Psoas muscle (tissue), 8 donors: ENCODE results near the gene NCKAP5L. TPM values are rescaled to one million over a fixed set of nuclear protein-coding genes. Genes with fewer than 3 reads are reported as not detected.

Source experiments
- ATAC-seq, 4 donors: fragments of 200-7000 bp; cut with Tn5 transposase; one replicate each; pipeline ENCODE4 v1.9.1; 2020; ENCODE audit warnings: moderate library complexity in 3 of 4, mild to moderate bottlenecking in 2 of 4
- DNase-seq, 2 donors: peaks; one replicate each; pipeline ENCODE4 v3.0.0-alpha.2; 2020
- H3K27ac ChIP-seq: fragments of 200-600 bp; one replicate; pipeline ENCODE4 v1.8.0; 2022
- H3K27me3 ChIP-seq, 3 donors: fragments of 200-600 bp in 1 of 3; one replicate each; pipeline versions ENCODE4 v1.6.1 to v1.8.0; 2013 to 2022; ENCODE audit warnings: low read length in 2 of 3, mild to moderate bottlenecking in 2 of 3, moderate library complexity in 1 of 3; ENCODE audit not compliant: insufficient read depth in 3 of 3
- H3K36me3 ChIP-seq, 2 donors: fragments of 200-600 bp in 1 of 2; one replicate each; pipeline versions ENCODE4 v1.6.1 to v1.8.0; 2013 to 2022; ENCODE audit warnings: low read depth in 1 of 2, mild to moderate bottlenecking in 1 of 2, moderate library complexity in 1 of 2; ENCODE audit not compliant: insufficient read depth in 1 of 2
- H3K4me1 ChIP-seq: fragments of 200-600 bp; one replicate; pipeline ENCODE4 v1.8.0; 2022
- H3K4me3 ChIP-seq: fragments of 200-600 bp; one replicate; pipeline ENCODE4 v1.8.0; 2022; ENCODE audit warnings: mild to moderate bottlenecking
- H3K9me3 ChIP-seq: fragments of 200-600 bp; one replicate; pipeline ENCODE4 v1.8.0; 2022
- WGBS, 3 donors: extraction: QIAGEN DNeasy Blood & Tissue Kit; methylation state at CpG; one replicate each; pipeline versions ENCODE4 v1.1.6 to v1.1.7; 2013; 5-methylcytosine and 5-hydroxymethylcytosine counted together
- intact Hi-C, 2 donors: fragments of 100-400 bp; cut with DNase I; formaldehyde crosslinking; loops; one replicate each; pipeline versions ENCODE4 v1.11.0 to v1.14.2; 2022
- polyA plus RNA-seq, 3 donors: library from polyadenylated mRNA; stranded (reverse); fragments of 200-250 nt; gene quantifications; one replicate each; pipeline ENCODE4 v1.2.3, GENCODE V29; 2013
- total RNA-seq, 4 donors: library from RNA; stranded (reverse); fragmentation: NEBNext Ultra II Directional in 2 of 4; extraction: Animal tissue kit (Norgen Biotek cat#: 25700) in 2 of 4; gene quantifications; one replicate each; pipeline versions ENCODE4 v1.2.1 to v1.2.4, GENCODE V29; 2021 to 2023
- TF ChIP-seq, protein P1 (sequence below): fragments of 200-600 bp; IDR thresholded peaks from one replicate; pipeline ENCODE4 v1.8.0; 2022; ENCODE audit warnings: antibody characterized with exemption
- donor health status: healthy with polysubstance abuse.
- donor health status: DM: no; HTN: no; CAD: no; lungs with moderate emphysema.
- donor health status: Bipolar disorder and iron deficiency.
- donor health status: healthy.
- donor health status: DM: yes; HTN: yes; CAD: no.
- donor health status: DM: no; HTN: no; CAD: no.
- donor health status: DM: no; HTN: no; CAD: no.
- donor health status: DM: yes; HTN: yes; CAD: no.

Gene NCKAP5L
- total and polyA plus RNA-seq, 7 donors: 6.8 to 16.5 (median 11.7) TPM

DNA sequence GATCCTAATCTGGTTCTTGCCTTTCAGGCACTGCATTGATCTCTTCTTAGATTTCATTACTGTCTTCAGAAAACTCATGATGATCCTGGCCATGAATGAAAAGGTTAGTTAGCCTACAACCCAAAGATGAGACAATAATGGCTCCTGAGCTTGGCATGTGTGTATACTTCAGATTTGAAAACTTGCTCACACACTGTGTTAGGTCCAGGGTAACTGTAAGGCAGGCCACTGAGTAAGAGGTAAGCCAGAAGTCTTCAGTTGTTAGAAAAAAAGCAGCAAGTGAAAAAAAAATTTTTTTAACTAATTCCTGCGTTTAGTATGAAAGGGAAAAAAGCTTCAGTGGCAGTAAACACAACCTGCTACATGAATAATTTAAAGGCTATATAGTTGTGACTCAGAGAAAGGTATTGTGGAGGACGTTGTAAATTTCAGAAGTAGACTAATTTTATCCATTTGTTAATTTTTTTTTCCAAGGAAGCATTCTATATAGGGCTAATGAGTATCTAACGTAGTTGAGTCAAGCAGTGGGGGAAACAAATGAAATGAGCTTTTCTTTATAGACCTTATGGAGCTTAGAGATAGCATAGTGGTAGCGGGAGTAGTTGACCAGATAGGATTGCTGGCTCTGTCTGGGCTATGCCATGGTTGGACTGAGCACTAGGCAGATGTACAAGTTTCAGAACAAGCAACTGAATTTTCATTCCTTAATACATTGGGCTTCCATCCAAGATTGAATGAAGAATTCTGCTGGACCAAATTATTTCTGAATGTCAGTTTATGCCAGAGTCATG lies 66.3 kb downstream of the NCKAP5L start:
- Histone ChIP-seq H3K27me3 (no peaks in the 10 kb centered on the region), H3K9me3 (no peaks in the 10 kb centered on the region), H3K4me1 (peaks cover 7% of the 10 kb centered on the region), H3K36me3 (peaks cover 27 to 84% of the 10 kb centered on the region in 2 donors), H3K27ac (no peak overlapping the region), H3K4me3 (no peak overlapping the region)
- TF ChIP-seq, protein P1, sequence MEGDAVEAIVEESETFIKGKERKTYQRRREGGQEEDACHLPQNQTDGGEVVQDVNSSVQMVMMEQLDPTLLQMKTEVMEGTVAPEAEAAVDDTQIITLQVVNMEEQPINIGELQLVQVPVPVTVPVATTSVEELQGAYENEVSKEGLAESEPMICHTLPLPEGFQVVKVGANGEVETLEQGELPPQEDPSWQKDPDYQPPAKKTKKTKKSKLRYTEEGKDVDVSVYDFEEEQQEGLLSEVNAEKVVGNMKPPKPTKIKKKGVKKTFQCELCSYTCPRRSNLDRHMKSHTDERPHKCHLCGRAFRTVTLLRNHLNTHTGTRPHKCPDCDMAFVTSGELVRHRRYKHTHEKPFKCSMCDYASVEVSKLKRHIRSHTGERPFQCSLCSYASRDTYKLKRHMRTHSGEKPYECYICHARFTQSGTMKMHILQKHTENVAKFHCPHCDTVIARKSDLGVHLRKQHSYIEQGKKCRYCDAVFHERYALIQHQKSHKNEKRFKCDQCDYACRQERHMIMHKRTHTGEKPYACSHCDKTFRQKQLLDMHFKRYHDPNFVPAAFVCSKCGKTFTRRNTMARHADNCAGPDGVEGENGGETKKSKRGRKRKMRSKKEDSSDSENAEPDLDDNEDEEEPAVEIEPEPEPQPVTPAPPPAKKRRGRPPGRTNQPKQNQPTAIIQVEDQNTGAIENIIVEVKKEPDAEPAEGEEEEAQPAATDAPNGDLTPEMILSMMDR: no peak
- intact Hi-C loops: no loop called here
- 82 to 87% (median 87%) methylated on average over 4 of the region's 4 CpGs for WGBS, 3 donors
- DNase-seq (no peak), ATAC-seq (no peak)

DNA sequence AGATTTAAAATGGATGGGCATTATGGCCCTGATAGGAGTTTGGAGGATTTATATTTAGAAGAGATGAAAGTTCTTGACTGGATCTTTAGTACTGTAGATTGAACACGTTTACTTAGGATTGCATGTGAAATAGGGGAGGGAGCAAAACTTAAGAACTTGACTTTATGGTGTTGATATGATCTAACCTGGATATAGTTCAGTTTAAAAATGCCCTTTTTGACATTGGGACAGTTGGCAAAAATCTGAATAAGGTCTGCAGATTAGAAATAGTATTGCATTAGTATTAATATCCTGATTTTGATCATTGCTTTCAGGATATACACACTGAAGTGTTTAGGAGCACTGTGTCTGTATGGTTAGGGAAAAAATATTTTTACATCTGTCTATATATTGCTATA lies 77.2 kb downstream of the NCKAP5L start:
- no peak for ATAC-seq
- TF ChIP-seq, protein P1: no peak
- Histone ChIP-seq H3K27ac (peak overlapping the region; percentile 62), H3K4me3 (no peak overlapping the region), H3K9me3 (no peaks in the 10 kb centered on the region), H3K36me3 (peaks cover 10 to 43% of the 10 kb centered on the region in 2 donors), H3K4me1 (peaks cover 71% of the 10 kb centered on the region), H3K27me3 (no peaks in the 10 kb centered on the region)
- no peak for DNase-seq
- WGBS, 3 donors: 14 to 22% (median 15%) methylated on average over 1 of the region's 1 CpG
- intact Hi-C loops: no loop called here

DNA sequence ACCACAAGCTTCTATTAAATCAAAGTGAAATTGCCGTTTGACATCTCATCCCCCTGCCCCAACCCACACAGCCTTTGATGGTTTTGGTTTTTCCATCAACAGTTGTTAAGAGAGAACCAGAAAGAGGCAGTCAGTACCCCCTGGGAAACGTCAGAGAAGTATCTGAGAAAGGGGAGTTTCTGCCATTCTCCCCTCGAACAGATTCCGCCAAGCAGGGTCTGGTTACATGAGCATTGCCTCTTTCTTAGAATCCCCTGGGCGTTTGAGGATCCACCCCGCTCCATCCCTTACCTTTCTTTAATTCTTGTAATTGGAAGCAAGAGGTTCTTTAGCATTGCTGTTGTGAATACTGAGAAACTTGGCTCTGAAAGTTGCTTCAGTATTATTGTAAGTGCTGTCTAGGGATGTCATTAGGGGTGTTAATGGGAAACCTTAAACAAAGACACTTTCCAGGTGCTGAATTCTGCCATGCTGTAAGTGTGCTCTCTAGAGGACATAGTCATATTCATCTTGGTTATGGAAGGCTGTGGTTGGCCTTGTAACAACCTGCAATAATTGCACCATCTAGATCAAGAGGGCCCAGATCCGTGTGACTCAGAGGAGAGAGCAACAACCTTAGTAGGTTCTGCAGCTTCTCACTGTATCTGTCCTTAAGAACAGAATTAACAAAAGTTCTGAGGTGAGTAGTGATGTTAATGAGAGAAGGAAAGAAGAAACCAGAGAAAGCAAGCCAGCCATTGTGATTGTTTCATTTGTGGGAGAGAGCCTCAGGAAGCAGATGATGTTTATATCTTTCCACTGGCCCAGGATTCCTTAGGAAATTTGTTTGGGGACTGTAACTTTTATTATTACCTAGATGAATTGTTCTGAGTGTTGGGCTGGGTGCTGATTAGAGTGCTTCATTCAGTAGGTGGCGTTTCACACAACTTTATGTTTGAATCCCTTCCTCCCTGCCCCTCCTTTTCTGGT lies 77.9 kb downstream of the NCKAP5L start:
- peaks cover 10 to 36% of the 10 kb centered on the region in 2 donors for H3K36me3 ChIP-seq
- TF ChIP-seq, protein P1: no peak
- H3K27ac ChIP-seq: peak overlapping the region; percentile 62
- H3K9me3 ChIP-seq: no peaks in the 10 kb centered on the region
- ATAC-seq (peak; percentile 90 to 98 (median 96)), DNase-seq (no peak)
- 44 to 62% (median 46%) methylated on average over 8 of the region's 8 CpGs for WGBS, 3 donors
- intact Hi-C loops: no loop called here
- peaks cover 75% of the 10 kb centered on the region for H3K4me1 ChIP-seq
- no peak overlapping the region for H3K4me3 ChIP-seq
- H3K27me3 ChIP-seq: no peaks in the 10 kb centered on the region

DNA sequence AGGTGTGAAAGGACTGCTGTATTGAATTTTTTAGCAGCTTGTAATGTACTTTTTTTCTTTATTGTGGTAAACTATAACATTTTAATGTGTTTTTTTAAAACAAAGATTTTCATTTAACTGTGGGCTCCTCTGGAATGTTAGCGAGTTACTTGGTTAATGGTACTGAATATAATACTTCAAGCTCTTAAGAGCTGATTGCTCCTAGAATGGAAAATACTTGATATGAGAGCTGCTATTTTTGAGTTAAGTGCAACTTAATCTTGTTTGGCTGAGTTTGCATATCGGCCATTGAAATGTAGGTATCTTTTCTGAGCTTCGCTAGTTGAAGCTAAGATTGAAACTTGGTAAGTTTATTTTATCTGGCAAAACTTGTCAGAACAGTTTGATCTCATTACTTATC lies 79.4 kb downstream of the NCKAP5L start:
- H3K4me3 ChIP-seq: peak overlapping the region; percentile 7
- TF ChIP-seq, protein P1: no peak
- intact Hi-C loops: no loop called here
- ATAC-seq (no peak), DNase-seq (no peak)
- peaks cover 84% of the 10 kb centered on the region for H3K4me1 ChIP-seq
- H3K27me3 ChIP-seq: no peaks in the 10 kb centered on the region
- peaks cover 6 to 27% of the 10 kb centered on the region in 2 donors for H3K36me3 ChIP-seq
- WGBS, 3 donors: 24 to 34% (median 26%) methylated on average over 3 of the region's 3 CpGs
- H3K27ac ChIP-seq: peak overlapping the region; percentile 62
- H3K9me3 ChIP-seq: no peaks in the 10 kb centered on the region
